Measurements from ENCODE around the gene SCYL1.

SCYL1 gene

DNA sequence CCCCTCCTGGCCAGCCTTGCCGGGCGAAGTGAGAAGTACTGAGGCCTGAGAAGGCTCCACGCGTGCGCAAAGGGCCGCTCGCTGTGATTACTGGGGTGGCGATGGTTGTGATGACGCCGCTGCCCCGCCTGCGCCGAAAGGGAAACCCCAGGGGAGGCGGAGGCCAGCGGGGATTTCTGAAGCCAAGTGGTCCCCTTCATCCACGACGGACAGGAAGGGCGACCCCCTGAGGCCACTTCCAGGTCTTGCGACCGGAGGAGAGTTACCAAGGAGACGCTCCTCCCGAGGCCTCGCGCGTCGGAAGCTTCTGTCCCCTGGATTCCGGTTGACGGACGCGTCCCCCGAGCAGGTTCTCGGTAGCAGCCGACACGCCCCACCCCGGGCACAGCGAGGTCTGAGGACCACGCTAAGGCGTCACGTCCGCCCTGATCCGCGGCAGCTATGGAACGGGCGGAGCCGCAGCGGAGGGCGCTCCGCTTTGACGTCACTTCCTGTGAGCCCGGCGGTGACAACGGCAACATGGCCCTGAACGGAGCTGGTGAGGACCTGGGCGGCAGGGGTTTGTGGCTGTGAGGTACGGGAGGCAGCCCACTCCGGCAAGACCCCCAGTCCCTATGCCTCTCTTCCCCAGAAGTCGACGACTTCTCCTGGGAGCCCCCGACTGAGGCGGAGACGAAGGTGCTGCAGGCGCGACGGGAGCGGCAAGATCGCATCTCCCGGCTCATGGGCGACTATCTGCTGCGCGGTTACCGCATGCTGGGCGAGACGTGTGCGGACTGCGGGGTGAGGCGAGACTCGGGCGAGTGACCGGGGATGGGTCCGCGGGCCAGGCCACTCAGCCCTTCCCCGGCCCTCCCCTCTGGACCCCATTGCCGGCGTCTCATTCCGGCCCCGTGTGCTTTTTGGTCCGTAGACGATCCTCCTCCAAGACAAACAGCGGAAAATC, 45.4 kb downstream of the SCYL1 start, which contains the start of gene ZNRD2:
Gene ZNRD2, plus strand, starts transcription at position 505 of the 946 bp plus-strand sequence. Its CDS starts 15 bp downstream, at position 520.
- H3K27ac ChIP-seq, result peak within 1 kb of the TSS; percentile 90
- H3K4me3 ChIP-seq (ENCODE audit: low read depth, low read length), result peak within 1 kb of the TSS; percentile 79
- H3K9me3 ChIP-seq (ENCODE audit: severe bottlenecking), result no peaks in the 10 kb centered on the region
- TF ChIP-seq, protein P1, sequence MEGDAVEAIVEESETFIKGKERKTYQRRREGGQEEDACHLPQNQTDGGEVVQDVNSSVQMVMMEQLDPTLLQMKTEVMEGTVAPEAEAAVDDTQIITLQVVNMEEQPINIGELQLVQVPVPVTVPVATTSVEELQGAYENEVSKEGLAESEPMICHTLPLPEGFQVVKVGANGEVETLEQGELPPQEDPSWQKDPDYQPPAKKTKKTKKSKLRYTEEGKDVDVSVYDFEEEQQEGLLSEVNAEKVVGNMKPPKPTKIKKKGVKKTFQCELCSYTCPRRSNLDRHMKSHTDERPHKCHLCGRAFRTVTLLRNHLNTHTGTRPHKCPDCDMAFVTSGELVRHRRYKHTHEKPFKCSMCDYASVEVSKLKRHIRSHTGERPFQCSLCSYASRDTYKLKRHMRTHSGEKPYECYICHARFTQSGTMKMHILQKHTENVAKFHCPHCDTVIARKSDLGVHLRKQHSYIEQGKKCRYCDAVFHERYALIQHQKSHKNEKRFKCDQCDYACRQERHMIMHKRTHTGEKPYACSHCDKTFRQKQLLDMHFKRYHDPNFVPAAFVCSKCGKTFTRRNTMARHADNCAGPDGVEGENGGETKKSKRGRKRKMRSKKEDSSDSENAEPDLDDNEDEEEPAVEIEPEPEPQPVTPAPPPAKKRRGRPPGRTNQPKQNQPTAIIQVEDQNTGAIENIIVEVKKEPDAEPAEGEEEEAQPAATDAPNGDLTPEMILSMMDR (IDR thresholded peaks at IDR 0.05; ENCODE audit: low read depth, low read length), result peak; percentile 67
- peaks cover 18% of the 10 kb centered on the region for H3K36me3 ChIP-seq
- peak; percentile 98 for DNase-seq
- no peaks in the 10 kb centered on the region for H3K27me3 ChIP-seq (ENCODE audit: insufficient read depth, low read depth, severe bottlenecking)

DNA sequence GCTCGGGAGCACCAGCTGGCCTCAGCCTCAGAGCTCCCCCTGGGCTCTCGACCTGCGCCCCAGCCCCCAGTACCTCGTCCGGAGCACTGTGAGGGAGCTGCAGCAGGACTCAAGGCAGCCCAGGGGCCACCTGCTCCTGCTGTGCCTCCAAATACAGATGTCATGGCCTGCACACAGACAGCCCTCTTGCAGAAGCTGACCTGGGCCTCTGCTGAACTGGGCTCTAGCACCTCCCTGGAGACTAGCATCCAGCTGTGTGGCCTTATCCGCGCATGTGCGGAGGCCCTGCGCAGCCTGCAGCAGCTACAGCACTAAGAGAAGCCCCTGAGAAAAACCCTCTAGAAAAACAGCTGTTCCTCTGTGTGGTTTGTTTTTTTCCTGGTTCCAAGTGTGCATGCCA, 46.5 kb downstream of the SCYL1 start:
- Histone ChIP-seq H3K4me3 (ENCODE audit: low read depth, low read length) (no peak overlapping the region; the same call in 1 of the 2 replicates), H3K36me3 (peaks cover 18% of the 10 kb centered on the region), H3K27me3 (ENCODE audit: insufficient read depth, low read depth, severe bottlenecking) (no peaks in the 10 kb centered on the region), H3K9me3 (ENCODE audit: severe bottlenecking) (no peaks in the 10 kb centered on the region), H3K27ac (peak overlapping the region; percentile 67; the same call in 1 of the 2 replicates)
- no peak for DNase-seq
- TF ChIP-seq, protein P1 (IDR thresholded peaks at IDR 0.05; ENCODE audit: low read depth, low read length), result no peak

DNA sequence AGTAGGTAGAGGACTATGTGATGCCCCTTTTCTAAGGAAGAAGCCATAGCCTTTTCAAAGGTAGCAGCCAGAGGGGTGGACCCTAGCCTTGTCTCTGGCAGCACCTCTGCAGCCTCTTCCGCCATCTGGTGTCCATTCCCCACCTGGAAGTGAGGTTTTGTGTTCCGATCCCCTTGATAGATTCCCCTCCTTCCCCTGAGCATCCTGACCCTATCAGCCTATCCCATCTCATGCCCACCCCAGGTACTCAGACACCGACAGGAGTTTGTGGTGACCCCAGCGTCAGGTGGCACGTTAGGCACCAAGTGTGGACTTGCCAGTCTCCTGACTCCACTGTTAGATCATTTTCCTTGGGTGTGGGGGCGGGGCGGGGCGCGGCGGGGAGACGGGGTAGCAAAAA, 47.1 kb downstream of the SCYL1 start:
- DNase-seq, result peak; percentile 70
- no peaks in the 10 kb centered on the region for H3K27me3 ChIP-seq (ENCODE audit: insufficient read depth, low read depth, severe bottlenecking)
- H3K36me3 ChIP-seq, result peaks cover 18% of the 10 kb centered on the region
- H3K27ac ChIP-seq, result peak overlapping the region; percentile 67
- TF ChIP-seq, protein P1 (IDR thresholded peaks at IDR 0.05; ENCODE audit: low read depth, low read length), result peak; percentile 70
- no peaks in the 10 kb centered on the region for H3K9me3 ChIP-seq (ENCODE audit: severe bottlenecking)
- H3K4me3 ChIP-seq (ENCODE audit: low read depth, low read length), result peak overlapping the region; percentile 64

DNA sequence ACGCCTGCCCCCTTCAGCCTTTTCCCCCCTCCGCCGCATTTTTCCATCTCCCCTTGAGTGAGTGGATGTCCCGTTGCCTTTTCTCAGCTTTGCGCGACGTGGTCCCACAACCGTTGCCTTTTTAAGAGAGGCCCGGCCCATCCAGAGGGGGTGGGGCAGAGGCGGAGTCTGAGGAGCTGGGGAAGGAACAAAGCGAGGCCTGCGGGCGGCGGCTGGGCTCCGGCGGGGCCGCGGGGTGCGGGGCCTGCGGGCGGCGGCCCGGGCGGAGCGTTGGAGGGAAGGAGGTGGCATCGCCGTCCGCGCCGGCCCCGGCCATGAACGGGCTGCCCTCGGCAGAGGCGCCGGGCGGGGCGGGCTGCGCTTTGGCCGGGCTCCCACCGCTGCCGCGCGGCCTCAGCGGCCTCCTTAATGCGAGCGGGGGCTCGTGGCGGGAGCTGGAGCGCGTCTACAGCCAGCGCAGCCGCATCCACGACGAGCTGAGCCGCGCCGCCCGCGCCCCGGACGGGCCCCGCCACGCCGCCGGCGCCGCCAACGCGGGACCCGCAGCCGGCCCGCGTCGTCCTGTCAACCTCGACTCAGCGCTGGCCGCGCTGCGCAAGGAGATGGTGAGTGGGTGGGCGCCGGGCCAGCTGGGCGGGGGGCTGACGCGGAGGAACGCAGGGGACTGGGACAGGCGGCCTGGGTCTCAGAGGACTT, 47.6 kb downstream of the SCYL1 start, which contains the start of gene FAM89B:
Gene FAM89B, plus strand, starts transcription at position 183 of the 696 bp plus-strand sequence. Its CDS starts 132 bp downstream, at position 315.
- no peaks in the 10 kb centered on the region for H3K27me3 ChIP-seq (ENCODE audit: insufficient read depth, low read depth, severe bottlenecking)
- TF ChIP-seq, protein P1 (IDR thresholded peaks at IDR 0.05; ENCODE audit: low read depth, low read length), result no peak
- peak; percentile 93 for DNase-seq
- H3K27ac ChIP-seq, result peak within 1 kb of the TSS; percentile 67
- H3K36me3 ChIP-seq, result peaks cover 18% of the 10 kb centered on the region
- H3K4me3 ChIP-seq (ENCODE audit: low read depth, low read length), result peak within 1 kb of the TSS; percentile 64
- no peaks in the 10 kb centered on the region for H3K9me3 ChIP-seq (ENCODE audit: severe bottlenecking)

- no peaks in the 10 kb centered on the region for H3K9me3 ChIP-seq (ENCODE audit: severe bottlenecking)
- DNase-seq, result no peak
- peak overlapping the region; percentile 64 for H3K4me3 ChIP-seq (ENCODE audit: low read depth, low read length)
- TF ChIP-seq, protein P1 (IDR thresholded peaks at IDR 0.05; ENCODE audit: low read depth, low read length), result no peak
- peak overlapping the region; percentile 74 for H3K27ac ChIP-seq
- H3K36me3 ChIP-seq, result peaks cover 17% of the 10 kb centered on the region
- H3K27me3 ChIP-seq (ENCODE audit: insufficient read depth, low read depth, severe bottlenecking), result no peaks in the 10 kb centered on the region
Measured at GRCh38 chr11:65573391-65574079, 48.7 kb downstream of the SCYL1 start.
